ENCODE measurements around the gene FOS. TPM values are rescaled to one million over a fixed set of nuclear protein-coding genes. Genes with fewer than 3 reads are reported as not detected.

The FOS gene
- total and polyA plus RNA-seq, 4 donors = 129 to 2,160 (median 329) TPM

DNA sequence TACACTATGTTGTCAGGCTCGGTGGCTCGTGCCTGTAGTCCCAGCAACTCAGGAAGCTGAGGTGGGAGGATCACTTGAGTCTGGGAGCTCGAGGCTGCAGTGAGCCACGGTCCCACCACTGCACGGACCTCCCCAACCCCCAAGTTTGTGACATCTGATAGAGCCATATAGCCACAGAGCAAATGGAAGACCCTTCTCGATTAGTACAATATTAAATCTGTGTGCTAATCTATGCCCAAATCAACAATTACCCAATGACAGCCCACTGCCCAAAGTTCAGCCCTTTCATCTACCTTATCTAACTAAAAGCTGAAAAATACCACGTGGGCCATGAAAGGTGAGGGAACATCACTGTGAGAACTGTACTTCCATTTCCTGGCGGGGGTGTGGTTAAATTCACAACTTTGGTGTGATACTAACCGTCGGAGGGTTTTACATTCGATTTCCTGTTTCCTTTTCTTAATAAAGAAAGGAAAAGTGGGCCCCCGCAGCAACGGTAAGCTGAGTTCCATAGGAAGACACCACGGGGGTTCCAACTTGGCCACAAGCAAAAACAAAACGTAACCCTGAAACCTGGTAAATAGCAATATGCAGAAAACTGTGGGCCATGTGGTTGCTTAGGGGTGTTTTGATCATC lies 31.2 kb upstream of the FOS start:
- 71 to 73% methylated on average over 15 of the region's 15 CpGs for WGBS, 2 donors

DNA sequence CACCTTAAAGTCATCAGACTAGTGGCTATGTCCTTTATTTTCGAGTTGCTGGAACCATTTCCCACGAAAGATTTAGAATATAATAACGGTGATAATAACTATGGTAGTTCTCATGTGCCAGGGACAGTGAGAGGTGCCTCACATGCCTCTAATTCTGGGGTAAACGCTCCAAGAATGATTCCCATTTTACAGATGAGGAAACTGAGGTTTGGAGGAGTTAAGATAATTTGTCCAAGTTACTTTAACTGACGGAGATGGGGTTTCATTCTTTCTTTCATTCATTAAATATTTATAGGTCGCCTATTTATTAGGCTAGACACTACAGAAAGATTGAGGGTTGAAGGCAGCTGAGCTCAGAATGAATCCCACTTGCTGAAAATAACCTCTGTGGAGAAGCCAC lies 30.7 kb upstream of the FOS start:
- no peaks in the 10 kb centered on the region for H3K9me3 ChIP-seq (ENCODE audit: control insufficient read depth, low read length)
- no peak for DNase-seq
- WGBS, 2 donors = 86 to 87% methylated on average over 6 of the region's 6 CpGs
- no peaks in the 10 kb centered on the region for H3K27me3 ChIP-seq (ENCODE audit: control insufficient read depth in 1 of 2, insufficient read depth in 2 of 2, low read length in 1 of 2)
- no peak overlapping the region for H3K4me3 ChIP-seq (ENCODE audit: low read length in 2 of 2)
- H3K4me1 ChIP-seq (ENCODE audit: control insufficient read depth in 1 of 2, insufficient read depth in 2 of 2, low read length in 2 of 2) = no peaks in the 10 kb centered on the region
- H3K27ac ChIP-seq (ENCODE audit: low read depth in 1 of 2, low read length in 2 of 2) = no peak overlapping the region
- ATAC-seq (ENCODE audit: low FRiP score) = no peak
- no peaks in the 10 kb centered on the region for H3K36me3 ChIP-seq (ENCODE audit: control insufficient read depth in 1 of 2, insufficient read depth in 2 of 2, low read length in 1 of 2)
- intact Hi-C loops (cut with DNase I) = no loop called here

More for the DNA sequence above, 31.2 kb upstream of the FOS start:
- Histone ChIP-seq H3K4me1 (ENCODE audit: control insufficient read depth in 1 of 2, insufficient read depth in 2 of 2, low read length in 2 of 2) (no peaks in the 10 kb centered on the region), H3K36me3 (ENCODE audit: control insufficient read depth in 1 of 2, insufficient read depth in 2 of 2, low read length in 1 of 2) (no peaks in the 10 kb centered on the region), H3K27ac (ENCODE audit: low read depth in 1 of 2, low read length in 2 of 2) (no peak overlapping the region), H3K4me3 (ENCODE audit: low read length in 2 of 2) (no peak overlapping the region), H3K27me3 (ENCODE audit: control insufficient read depth in 1 of 2, insufficient read depth in 2 of 2, low read length in 1 of 2) (no peaks in the 10 kb centered on the region), H3K9me3 (ENCODE audit: control insufficient read depth, low read length) (no peaks in the 10 kb centered on the region)
- DNase-seq (no peak), ATAC-seq (ENCODE audit: low FRiP score) (no peak)
- intact Hi-C loops (cut with DNase I) = no loop called here

DNA sequence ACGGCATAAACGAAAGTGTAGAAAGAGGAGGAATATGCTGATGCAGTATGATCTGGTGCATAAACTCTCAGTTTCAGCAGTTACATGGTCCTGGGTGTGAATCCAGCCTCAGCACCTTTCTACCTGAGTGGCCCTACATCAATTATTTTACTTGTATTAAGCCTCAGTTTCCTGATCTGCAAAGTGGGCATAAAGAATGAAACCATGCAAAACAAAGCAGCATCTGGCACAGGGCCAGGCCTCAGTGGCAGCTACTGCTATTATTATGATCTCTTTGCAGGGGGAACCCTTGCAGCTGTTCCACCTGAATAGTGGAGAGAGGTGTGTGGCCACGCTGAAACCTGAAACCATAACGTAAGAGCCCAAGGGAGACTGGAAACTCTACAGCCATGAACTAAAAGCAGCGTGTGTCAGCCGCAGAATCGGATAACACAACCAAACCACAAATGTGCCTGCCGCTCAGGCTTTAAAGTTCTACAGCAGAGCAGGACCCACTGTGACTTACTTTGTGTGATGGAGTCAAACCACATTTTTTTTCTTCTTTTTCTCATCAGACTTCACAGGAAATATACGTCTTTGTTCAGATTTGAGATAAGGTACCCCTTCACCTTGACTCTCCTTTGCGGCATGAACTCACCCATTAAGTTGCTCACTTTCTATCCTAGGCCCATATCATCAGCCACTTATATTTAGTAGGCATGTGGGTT lies 29.2 kb upstream of the FOS start:
- ATAC-seq (ENCODE audit: low FRiP score) (no peak), DNase-seq (peak in 1 of 2 donors; percentile 48)
- no peaks in the 10 kb centered on the region for H3K9me3 ChIP-seq (ENCODE audit: control insufficient read depth, low read length)
- H3K4me3 ChIP-seq (ENCODE audit: low read length in 2 of 2) = no peak overlapping the region
- intact Hi-C loops (cut with DNase I) = no loop called here
- H3K27me3 ChIP-seq (ENCODE audit: control insufficient read depth in 1 of 2, insufficient read depth in 2 of 2, low read length in 1 of 2) = no peaks in the 10 kb centered on the region
- no peaks in the 10 kb centered on the region for H3K4me1 ChIP-seq (ENCODE audit: control insufficient read depth in 1 of 2, insufficient read depth in 2 of 2, low read length in 2 of 2)
- H3K27ac ChIP-seq (ENCODE audit: low read depth in 1 of 2, low read length in 2 of 2) = no peak overlapping the region
- H3K36me3 ChIP-seq (ENCODE audit: control insufficient read depth in 1 of 2, insufficient read depth in 2 of 2, low read length in 1 of 2) = no peaks in the 10 kb centered on the region
- WGBS, 2 donors = 81 to 82% methylated on average over 10 of the region's 10 CpGs

DNA sequence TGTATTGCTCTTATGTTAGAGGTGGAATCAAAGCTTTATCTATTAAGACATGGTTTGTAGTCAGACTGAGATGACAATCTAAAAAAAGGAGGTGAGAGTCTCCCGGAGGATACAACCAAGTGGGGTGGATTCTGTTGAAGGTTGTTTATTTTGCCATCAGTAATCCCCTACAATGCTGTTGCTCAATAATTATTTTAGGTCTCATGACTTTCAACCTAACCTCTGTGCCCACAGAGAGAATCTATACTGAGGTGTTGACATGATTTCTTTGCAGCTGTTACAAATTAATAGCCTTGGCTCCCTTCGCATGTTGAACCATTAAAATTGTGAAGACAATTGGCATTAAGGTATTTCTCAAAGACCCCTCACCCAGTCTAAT lies 28.7 kb upstream of the FOS start:
- H3K4me1 ChIP-seq (ENCODE audit: control insufficient read depth in 1 of 2, insufficient read depth in 2 of 2, low read length in 2 of 2) = no peaks in the 10 kb centered on the region
- 85 to 90% methylated on average over 2 of the region's 2 CpGs for WGBS, 2 donors
- H3K27ac ChIP-seq (ENCODE audit: low read depth in 1 of 2, low read length in 2 of 2) = no peak overlapping the region
- no peak for ATAC-seq (ENCODE audit: low FRiP score)
- no peaks in the 10 kb centered on the region for H3K27me3 ChIP-seq (ENCODE audit: control insufficient read depth in 1 of 2, insufficient read depth in 2 of 2, low read length in 1 of 2)
- no peaks in the 10 kb centered on the region for H3K9me3 ChIP-seq (ENCODE audit: control insufficient read depth, low read length)
- intact Hi-C loops (cut with DNase I) = no loop called here
- no peak for DNase-seq
- no peak overlapping the region for H3K4me3 ChIP-seq (ENCODE audit: low read length in 2 of 2)
- H3K36me3 ChIP-seq (ENCODE audit: control insufficient read depth in 1 of 2, insufficient read depth in 2 of 2, low read length in 1 of 2) = no peaks in the 10 kb centered on the region

DNA sequence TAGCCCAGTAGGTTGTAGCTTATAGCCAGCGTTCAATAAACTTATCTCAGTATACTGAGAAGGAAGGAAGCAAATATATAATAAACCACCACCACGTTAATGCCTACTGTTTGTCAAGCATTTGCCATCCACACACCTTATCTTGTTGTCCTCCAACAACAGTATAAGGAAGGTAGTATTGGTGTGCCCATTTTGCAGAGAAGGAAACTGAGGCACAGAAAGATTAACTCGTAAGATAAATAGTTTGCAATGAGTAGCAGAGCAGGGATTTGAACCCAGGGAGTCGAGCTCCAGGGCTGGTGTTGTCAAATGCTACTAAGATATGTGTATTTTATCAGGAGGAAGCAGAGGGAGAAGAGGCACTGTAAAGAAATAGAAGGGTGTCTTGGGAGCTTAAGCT lies 27.8 kb upstream of the FOS start:
- Histone ChIP-seq H3K36me3 (ENCODE audit: control insufficient read depth in 1 of 2, insufficient read depth in 2 of 2, low read length in 1 of 2) (no peaks in the 10 kb centered on the region), H3K4me3 (ENCODE audit: low read length in 2 of 2) (no peak overlapping the region), H3K27ac (ENCODE audit: low read depth in 1 of 2, low read length in 2 of 2) (no peak overlapping the region), H3K4me1 (ENCODE audit: control insufficient read depth in 1 of 2, insufficient read depth in 2 of 2, low read length in 2 of 2) (no peaks in the 10 kb centered on the region), H3K27me3 (ENCODE audit: control insufficient read depth in 1 of 2, insufficient read depth in 2 of 2, low read length in 1 of 2) (no peaks in the 10 kb centered on the region), H3K9me3 (ENCODE audit: control insufficient read depth, low read length) (no peaks in the 10 kb centered on the region)
- intact Hi-C loops (cut with DNase I) = no loop called here
- DNase-seq (no peak), ATAC-seq (ENCODE audit: low FRiP score) (no peak)
- WGBS, 2 donors = 92 to 93% methylated on average over 4 of the region's 4 CpGs

DNA sequence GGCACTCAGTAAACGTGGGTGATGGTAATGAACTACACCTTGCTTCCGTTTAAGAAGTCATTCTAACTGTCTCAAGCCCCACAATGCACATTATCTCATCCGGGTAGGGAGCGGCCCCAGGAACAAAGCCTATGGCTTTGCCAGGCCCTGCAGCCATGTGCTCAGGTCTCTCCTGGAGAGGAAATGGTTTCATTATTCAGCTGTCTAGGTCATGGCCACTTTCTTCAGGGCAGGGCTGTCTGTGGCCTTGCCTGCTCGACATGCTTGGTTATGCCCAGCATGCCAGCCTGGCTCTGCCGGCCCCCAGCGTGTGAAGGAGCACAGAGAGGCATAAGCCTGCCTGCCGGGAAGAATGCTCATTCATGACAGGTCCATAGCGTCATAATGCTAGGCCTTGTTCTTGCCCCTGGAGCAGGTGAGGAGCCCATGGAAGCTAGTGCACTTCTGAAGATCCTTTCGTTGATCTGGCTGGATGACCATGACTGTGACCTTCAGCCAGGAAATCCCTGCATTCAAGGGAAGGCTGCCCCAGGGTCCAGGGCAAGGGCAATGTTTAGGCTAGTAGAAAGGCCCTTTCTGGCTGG lies 26.3 kb upstream of the FOS start:
- Histone ChIP-seq H3K36me3 (ENCODE audit: control insufficient read depth in 1 of 2, insufficient read depth in 2 of 2, low read length in 1 of 2) (no peaks in the 10 kb centered on the region), H3K4me3 (ENCODE audit: low read length in 2 of 2) (no peak overlapping the region), H3K4me1 (ENCODE audit: control insufficient read depth in 1 of 2, insufficient read depth in 2 of 2, low read length in 2 of 2) (no peaks in the 10 kb centered on the region), H3K27me3 (ENCODE audit: control insufficient read depth in 1 of 2, insufficient read depth in 2 of 2, low read length in 1 of 2) (no peaks in the 10 kb centered on the region), H3K27ac (ENCODE audit: low read depth in 1 of 2, low read length in 2 of 2) (no peak overlapping the region), H3K9me3 (ENCODE audit: control insufficient read depth, low read length) (no peaks in the 10 kb centered on the region)
- peak; percentile 42 for ATAC-seq (ENCODE audit: low FRiP score)
- intact Hi-C loops (cut with DNase I) = no loop called here
- DNase-seq = no peak
- WGBS, 2 donors = 83 to 88% methylated on average over 10 of the region's 10 CpGs

DNA sequence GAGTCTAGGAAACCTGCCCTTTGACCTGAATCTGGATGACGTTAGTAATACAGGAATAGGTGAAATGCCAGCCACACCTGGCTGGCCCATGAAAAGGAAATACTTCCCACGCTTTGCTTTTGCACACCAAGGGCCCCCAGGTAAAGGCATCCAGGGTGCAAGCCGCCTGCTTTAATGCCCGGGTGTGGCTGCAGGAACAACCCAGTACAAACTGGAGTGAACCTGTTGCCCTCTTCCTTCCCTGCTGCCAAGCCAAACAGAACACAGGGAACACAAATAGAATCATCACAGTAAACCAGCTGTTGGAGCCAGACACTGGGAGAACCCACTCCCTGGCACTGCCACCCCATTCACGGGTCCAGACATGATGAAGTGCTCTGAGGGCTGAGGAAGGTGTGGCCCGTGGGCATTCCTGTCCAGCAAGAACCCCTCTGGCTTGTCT lies 24.2 kb upstream of the FOS start:
- H3K36me3 ChIP-seq (ENCODE audit: control insufficient read depth in 1 of 2, insufficient read depth in 2 of 2, low read length in 1 of 2) = no peaks in the 10 kb centered on the region
- no peak overlapping the region for H3K4me3 ChIP-seq (ENCODE audit: low read length in 2 of 2)
- H3K27ac ChIP-seq (ENCODE audit: low read depth in 1 of 2, low read length in 2 of 2) = no peak overlapping the region
- ATAC-seq (ENCODE audit: low FRiP score) = no peak
- H3K27me3 ChIP-seq (ENCODE audit: control insufficient read depth in 1 of 2, insufficient read depth in 2 of 2, low read length in 1 of 2) = no peaks in the 10 kb centered on the region
- peak in 1 of 2 donors; percentile 48 for DNase-seq
- WGBS, 2 donors = 34 to 53% methylated on average over 6 of the region's 6 CpGs
- intact Hi-C loops (cut with DNase I) = no loop called here
- no peaks in the 10 kb centered on the region for H3K4me1 ChIP-seq (ENCODE audit: control insufficient read depth in 1 of 2, insufficient read depth in 2 of 2, low read length in 2 of 2)
- no peaks in the 10 kb centered on the region for H3K9me3 ChIP-seq (ENCODE audit: control insufficient read depth, low read length)

DNA sequence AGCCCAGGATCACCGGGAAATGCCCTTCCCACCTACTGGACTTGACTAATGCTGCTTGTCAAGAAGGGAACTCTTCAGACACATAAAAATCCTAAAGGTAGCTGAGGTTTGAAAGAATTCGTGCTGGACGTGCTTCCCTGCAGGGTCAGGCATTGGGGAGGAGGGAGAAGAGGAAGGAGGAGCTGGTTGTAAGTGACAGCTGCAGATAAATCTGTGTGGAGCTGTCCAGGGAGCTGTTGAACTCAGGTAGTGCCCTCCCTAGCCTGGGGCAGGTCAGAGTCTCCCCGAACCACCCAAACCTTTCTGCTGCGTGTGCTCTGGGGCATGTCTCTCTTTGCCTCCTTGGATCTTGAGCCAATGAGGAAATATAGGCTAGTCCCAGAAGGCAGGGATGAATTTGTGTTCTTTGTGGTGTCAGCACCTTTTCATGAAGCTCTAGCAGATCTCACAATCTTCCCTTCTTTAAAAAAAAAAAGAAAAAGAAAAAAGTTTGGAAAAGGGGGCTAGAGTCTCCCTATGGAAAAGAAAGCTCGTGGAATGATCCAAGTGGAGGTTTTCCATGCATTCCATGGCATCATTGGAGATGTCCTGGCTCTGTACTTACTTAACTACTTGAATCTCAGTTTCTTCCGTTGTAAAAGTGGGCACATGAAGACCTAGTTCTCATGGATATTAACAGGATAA lies 23.6 kb upstream of the FOS start:
- ATAC-seq (ENCODE audit: low FRiP score) = no peak
- Histone ChIP-seq H3K27ac (ENCODE audit: low read depth in 1 of 2, low read length in 2 of 2) (no peak overlapping the region), H3K4me1 (ENCODE audit: control insufficient read depth in 1 of 2, insufficient read depth in 2 of 2, low read length in 2 of 2) (no peaks in the 10 kb centered on the region), H3K36me3 (ENCODE audit: control insufficient read depth in 1 of 2, insufficient read depth in 2 of 2, low read length in 1 of 2) (no peaks in the 10 kb centered on the region), H3K4me3 (ENCODE audit: low read length in 2 of 2) (no peak overlapping the region), H3K27me3 (ENCODE audit: control insufficient read depth in 1 of 2, insufficient read depth in 2 of 2, low read length in 1 of 2) (no peaks in the 10 kb centered on the region), H3K9me3 (ENCODE audit: control insufficient read depth, low read length) (no peaks in the 10 kb centered on the region)
- intact Hi-C loops (cut with DNase I) = no loop called here
- 53 to 56% methylated on average over 7 of the region's 7 CpGs for whole genome bisulfite sequencing, 2 donors
- peak in 1 of 2 donors; percentile 41 for DNase-seq

All from aorta (tissue), 5 donors.